ENCODE results near the gene ATXN7L3.

GRCh38 chr17:44192750-44193149 lies 6.9 kb downstream of the ATXN7L3 start:
- TF ChIP-seq CTCF (IDR thresholded peaks at IDR 0.05) (no peak), POLR2A (IDR thresholded peaks at IDR 0.05) (no peak), POLR2AphosphoS5 (IDR thresholded peaks at IDR 0.05) (no peak)

Data from prostate gland (tissue), 2 donors.